Tibial nerve (tissue), 4 donors: Measurements from ENCODE around the gene PRORP. TPM values are rescaled to one million over a fixed set of nuclear protein-coding genes. Genes with fewer than 3 reads are reported as not detected.

Source experiments
- DNase-seq, 2 donors: peaks; one replicate each; pipeline ENCODE4 v3.0.0-alpha.2; 2019; ENCODE audit warnings: low spot score in 2 of 2
- H3K27ac ChIP-seq, 4 donors: fragments of 200-600 bp; sonication (generic) in 3 of 4; one replicate each; pipeline ENCODE4 v1.5.1; 2017 to 2019; ENCODE audit warnings: mild to moderate bottlenecking in 1 of 4
- H3K27me3 ChIP-seq, 2 donors: fragments of 200-600 bp; sonication (generic) in 1 of 2; one replicate each; pipeline versions ENCODE4 v1.5.1 to v1.6.0; 2017 to 2019
- H3K36me3 ChIP-seq, 3 donors: fragments of 200-600 bp; sonication (generic); one replicate each; pipeline ENCODE4 v1.5.1; 2018 to 2019
- H3K4me1 ChIP-seq, 4 donors: fragments of 200-600 bp; sonication (generic) in 3 of 4; one replicate each; pipeline ENCODE4 v1.5.1; 2017 to 2019
- H3K4me3 ChIP-seq, 4 donors: fragments of 200-600 bp; sonication (generic) in 3 of 4; one replicate each; pipeline ENCODE4 v1.5.1; 2017 to 2019; ENCODE audit warnings: mild to moderate bottlenecking in 1 of 4, moderate library complexity in 1 of 4
- H3K9me3 ChIP-seq, 4 donors: fragments of 200-600 bp; sonication (generic) in 3 of 4; one replicate each; pipeline ENCODE4 v1.5.1; 2017 to 2019
- EP300 ChIP-seq, 2 donors: sonication (generic); formaldehyde crosslinking; IDR thresholded peaks; one replicate each; pipeline ENCODE4 v1.6.1; 2017; ENCODE audit warnings: antibody characterized with exemption in 2 of 2, mild to moderate bottlenecking in 1 of 2
- POLR2A ChIP-seq, 2 donors: fragments of 450-650 bp; IDR thresholded peaks; one replicate each; pipeline ENCODE4 v1.6.1; 2017; ENCODE audit warnings: antibody characterized with exemption in 2 of 2, mild to moderate bottlenecking in 2 of 2, moderate library complexity in 2 of 2
- WGBS, 2 donors: methylation state at CpG; one replicate each; pipeline ENCODE4 v1.1.5; 2018; 5-methylcytosine and 5-hydroxymethylcytosine counted together
- total RNA-seq, 4 donors: library from RNA; depleted of rRNA; stranded (reverse); fragments of >200 nt; gene quantifications; one replicate each; pipeline ENCODE4 v1.1.0, GENCODE V29; 2016
- TF ChIP-seq, protein P1 (sequence below), 5 experiments: fragments of 200-600 bp in 3 of 5; fragments of 450-650 bp in 2 of 5; sonication (generic) in 3 of 5; IDR thresholded peaks; one replicate each; pipeline ENCODE4 v1.5.1; 2016 to 2019; ENCODE audit warnings: antibody characterized with exemption in 5 of 5, mild to moderate bottlenecking in 3 of 5, moderate library complexity in 2 of 5

PRORP gene
- total RNA-seq, 4 donors from 2014 or later = 20.5 to 31.2 (median 25.8) TPM

DNA sequence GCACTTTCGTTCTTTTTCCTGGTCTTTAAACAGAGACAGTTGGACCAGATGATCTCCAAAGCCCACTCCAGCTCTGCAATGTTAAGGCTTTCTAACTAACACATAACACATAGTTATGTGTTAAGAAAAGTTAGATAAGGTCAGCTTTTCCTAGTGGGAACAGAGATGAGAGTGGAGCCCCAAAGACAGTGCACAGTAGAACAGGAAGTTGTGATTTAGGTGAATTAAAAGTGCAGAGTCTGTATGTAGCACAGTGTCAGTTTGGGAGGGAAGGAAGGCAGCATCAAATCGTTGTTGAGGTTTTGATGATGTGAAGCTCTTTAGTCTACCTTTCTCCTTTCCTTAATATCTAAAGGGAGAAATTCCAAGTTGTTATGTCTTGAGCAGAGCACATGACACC is 31.7 kb downstream of the PRORP start:
- Histone ChIP-seq H3K9me3 (no peaks in the 10 kb centered on the region), H3K27ac (no peak overlapping the region), H3K4me3 (no peak overlapping the region), H3K4me1 (peaks cover 0 to 14% (median 8%) of the 10 kb centered on the region in 4 donors), H3K27me3 (no peaks in the 10 kb centered on the region), H3K36me3 (peaks cover 0 to 4% (median 0%) of the 10 kb centered on the region in 3 donors)
- DNase-seq = no peak
- TF ChIP-seq POLR2A (IDR thresholded peaks at IDR 0.05) = no peak
- TF ChIP-seq, protein P1, sequence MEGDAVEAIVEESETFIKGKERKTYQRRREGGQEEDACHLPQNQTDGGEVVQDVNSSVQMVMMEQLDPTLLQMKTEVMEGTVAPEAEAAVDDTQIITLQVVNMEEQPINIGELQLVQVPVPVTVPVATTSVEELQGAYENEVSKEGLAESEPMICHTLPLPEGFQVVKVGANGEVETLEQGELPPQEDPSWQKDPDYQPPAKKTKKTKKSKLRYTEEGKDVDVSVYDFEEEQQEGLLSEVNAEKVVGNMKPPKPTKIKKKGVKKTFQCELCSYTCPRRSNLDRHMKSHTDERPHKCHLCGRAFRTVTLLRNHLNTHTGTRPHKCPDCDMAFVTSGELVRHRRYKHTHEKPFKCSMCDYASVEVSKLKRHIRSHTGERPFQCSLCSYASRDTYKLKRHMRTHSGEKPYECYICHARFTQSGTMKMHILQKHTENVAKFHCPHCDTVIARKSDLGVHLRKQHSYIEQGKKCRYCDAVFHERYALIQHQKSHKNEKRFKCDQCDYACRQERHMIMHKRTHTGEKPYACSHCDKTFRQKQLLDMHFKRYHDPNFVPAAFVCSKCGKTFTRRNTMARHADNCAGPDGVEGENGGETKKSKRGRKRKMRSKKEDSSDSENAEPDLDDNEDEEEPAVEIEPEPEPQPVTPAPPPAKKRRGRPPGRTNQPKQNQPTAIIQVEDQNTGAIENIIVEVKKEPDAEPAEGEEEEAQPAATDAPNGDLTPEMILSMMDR (IDR thresholded peaks at IDR 0.05) = no peak
- no peak for TF ChIP-seq EP300 (IDR thresholded peaks at IDR 0.05)
- WGBS, 2 donors = 76 to 78% methylated on average over 2 of the region's 2 CpGs

DNA sequence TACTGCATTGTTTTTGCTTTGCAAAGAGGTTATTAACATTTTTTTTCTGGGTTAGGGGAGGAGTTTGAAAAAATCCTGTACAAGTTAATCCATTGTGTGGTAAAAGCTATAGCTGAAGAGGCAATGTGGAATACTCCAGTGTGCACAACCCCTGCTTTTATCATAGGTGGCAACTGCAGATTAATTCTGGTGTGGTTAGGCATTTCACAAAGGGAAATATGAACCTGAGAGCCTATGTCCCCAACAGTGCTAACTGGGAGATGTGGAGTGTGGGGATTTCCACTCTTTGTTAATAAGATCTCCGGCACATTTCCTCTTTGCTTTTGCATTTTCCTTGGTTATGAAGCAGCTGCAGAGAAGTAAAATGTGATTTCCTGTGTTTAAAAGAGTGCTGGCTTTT is 33.6 kb downstream of the PRORP start:
- H3K9me3 ChIP-seq = no peaks in the 10 kb centered on the region
- H3K4me1 ChIP-seq = peaks cover 0 to 14% (median 8%) of the 10 kb centered on the region in 4 donors
- no peaks in the 10 kb centered on the region for H3K27me3 ChIP-seq
- TF ChIP-seq POLR2A (IDR thresholded peaks at IDR 0.05) = no peak
- TF ChIP-seq, protein P1 (IDR thresholded peaks at IDR 0.05) = no peak
- TF ChIP-seq EP300 (IDR thresholded peaks at IDR 0.05) = no peak
- DNase-seq = no peak
- H3K36me3 ChIP-seq = peaks cover 0 to 4% (median 0%) of the 10 kb centered on the region in 3 donors
- H3K4me3 ChIP-seq = no peak overlapping the region
- 7 to 13% methylated on average over 1 of the region's 1 CpG for WGBS, 2 donors
- no peak overlapping the region for H3K27ac ChIP-seq

DNA sequence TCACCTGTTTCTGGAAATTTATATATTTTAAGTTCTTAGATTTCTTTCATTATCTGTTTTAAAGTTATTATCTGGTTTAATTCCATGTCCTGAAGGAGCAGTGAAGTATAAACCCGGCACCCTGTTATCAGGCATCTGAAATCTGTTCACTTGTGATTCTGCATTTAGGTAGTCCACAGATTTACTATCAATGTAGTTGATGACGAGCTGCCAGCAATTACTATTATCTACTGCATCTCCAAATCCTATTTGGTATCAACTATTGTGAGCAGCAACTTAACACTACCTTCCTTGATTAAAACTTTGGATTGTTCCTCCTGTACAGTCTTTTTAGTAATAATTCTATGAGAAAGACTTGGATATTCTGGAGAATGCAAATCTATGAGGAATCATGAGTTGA is 36.1 kb downstream of the PRORP start:
- DNase-seq = no peak
- Histone ChIP-seq H3K9me3 (no peaks in the 10 kb centered on the region), H3K4me1 (peaks cover 0 to 14% (median 8%) of the 10 kb centered on the region in 4 donors), H3K27ac (no peak overlapping the region), H3K27me3 (no peaks in the 10 kb centered on the region), H3K4me3 (no peak overlapping the region), H3K36me3 (no peaks in the 10 kb centered on the region)
- WGBS, 2 donors = 95 to 98% methylated on average over 2 of the region's 2 CpGs
- no peak for TF ChIP-seq EP300 (IDR thresholded peaks at IDR 0.05)
- no peak for TF ChIP-seq POLR2A (IDR thresholded peaks at IDR 0.05)
- TF ChIP-seq, protein P1 (IDR thresholded peaks at IDR 0.05) = no peak

DNA sequence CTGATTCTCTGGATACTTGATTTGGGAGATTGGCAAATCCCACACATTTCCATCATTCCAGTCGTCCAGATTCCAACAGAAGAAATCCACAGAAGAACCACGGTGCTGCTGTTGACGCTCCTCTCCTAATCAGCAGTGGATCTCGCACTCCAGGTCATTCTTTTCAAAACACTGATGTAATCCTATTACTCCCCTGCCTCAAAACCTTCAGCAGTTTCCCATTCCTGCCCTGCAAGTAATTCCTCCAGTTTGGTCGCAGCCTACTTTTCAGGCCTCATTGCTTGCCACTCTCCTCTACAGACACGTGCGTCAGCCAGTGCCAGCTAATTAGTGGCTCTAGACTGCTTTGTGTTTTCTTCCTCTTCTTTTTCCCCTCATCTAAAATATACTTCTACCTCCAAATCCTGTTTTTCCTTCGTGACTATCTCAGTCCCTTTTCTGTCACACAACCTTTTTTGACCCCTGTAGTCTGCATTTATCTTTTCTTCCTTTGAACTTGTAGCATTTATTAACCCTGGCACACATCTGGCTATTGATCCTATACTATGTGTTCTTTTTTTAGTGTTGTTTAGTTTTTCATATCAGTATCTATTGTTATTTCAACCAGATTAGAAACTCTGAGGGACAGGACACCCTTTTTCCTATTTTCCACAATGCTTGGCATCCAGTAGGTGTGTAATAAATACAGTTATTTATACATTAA is 36.8 kb downstream of the PRORP start:
- 85 to 93% methylated on average over 8 of the region's 8 CpGs for WGBS, 2 donors

More for the DNA sequence above, 36.8 kb downstream of the PRORP start:
- TF ChIP-seq, protein P1 (IDR thresholded peaks at IDR 0.05) = no peak
- TF ChIP-seq POLR2A (IDR thresholded peaks at IDR 0.05) (no peak), EP300 (IDR thresholded peaks at IDR 0.05) (no peak)
- H3K36me3 ChIP-seq = peaks cover 0 to under 1% (median 0%) of the 10 kb centered on the region in 3 donors
- H3K27ac ChIP-seq = no peak overlapping the region
- H3K9me3 ChIP-seq = no peaks in the 10 kb centered on the region
- no peak for DNase-seq
- peaks cover 0 to 14% (median 8%) of the 10 kb centered on the region in 4 donors for H3K4me1 ChIP-seq
- no peak overlapping the region for H3K4me3 ChIP-seq
- H3K27me3 ChIP-seq = no peaks in the 10 kb centered on the region
